Nephron progenitor cell (in vitro differentiated cells): ENCODE results near the gene ZMYM2.
A peak's percentile ranks its signal among the peaks of the same experiment; 100 is the strongest.

Experiments used
- DNase-seq: peaks from one replicate; pipeline ENCODE4 v3.0.0; 2021
- H3K27ac Mint-ChIP-seq: 2 replicates; pipeline ENCODE4 v1.8.0; 2021; ENCODE audit warnings: mild to moderate bottlenecking, moderate library complexity, mixed read lengths
- H3K27me3 Mint-ChIP-seq: 2 replicates; pipeline ENCODE4 v1.8.0; 2021; ENCODE audit warnings: mild to moderate bottlenecking, low read depth, mixed read lengths; ENCODE audit not compliant: poor library complexity
- H3K36me3 Mint-ChIP-seq: 2 replicates; pipeline ENCODE4 v1.8.0; 2021; ENCODE audit warnings: low read depth, mixed read lengths
- H3K4me1 Mint-ChIP-seq: 2 replicates; pipeline ENCODE4 v1.8.0; 2021; ENCODE audit warnings: mixed read lengths
- H3K4me3 Mint-ChIP-seq: 2 replicates; pipeline ENCODE4 v1.8.0; 2021; ENCODE audit warnings: mild to moderate bottlenecking, moderate library complexity, mixed read lengths
- H3K9me3 Mint-ChIP-seq: 2 replicates; pipeline ENCODE4 v1.8.0; 2021; ENCODE audit warnings: mild to moderate bottlenecking, moderate library complexity, mixed read lengths
- CTCF ChIP-seq: fragments of 200-600 bp; sonication (generic); IDR thresholded peaks from 2 replicates; pipeline ENCODE4 v1.5.0; 2021; ENCODE audit warnings: antibody characterized with exemption

ZMYM2 gene

GRCh38 chr13:20136781-20137703 lies 178.5 kb downstream of the ZMYM2 start:
- TF ChIP-seq CTCF: peak; percentile 18
- H3K27ac Mint-ChIP-seq: no peak overlapping the region
- H3K36me3 Mint-ChIP-seq: no peaks in the 10 kb centered on the region
- H3K9me3 Mint-ChIP-seq: no peaks in the 10 kb centered on the region
- peak; percentile 54 for DNase-seq
- H3K4me1 Mint-ChIP-seq: peaks cover 10% of the 10 kb centered on the region
- H3K4me3 Mint-ChIP-seq: peak overlapping the region; percentile 11
- peaks cover 53% of the 10 kb centered on the region for H3K27me3 Mint-ChIP-seq

GRCh38 chr13:20137875-20138274 lies 179.3 kb downstream of the ZMYM2 start:
- Mint-ChIP-seq H3K36me3 (no peaks in the 10 kb centered on the region), H3K4me1 (peaks cover 10% of the 10 kb centered on the region), H3K27ac (no peak overlapping the region), H3K9me3 (no peaks in the 10 kb centered on the region), H3K27me3 (peaks cover 53% of the 10 kb centered on the region), H3K4me3 (no peak overlapping the region)
- DNase-seq: no peak
- TF ChIP-seq CTCF: no peak

GRCh38 chr13:20140487-20140886 lies 182.0 kb downstream of the ZMYM2 start:
- H3K27me3 Mint-ChIP-seq: peaks cover 43% of the 10 kb centered on the region
- H3K4me1 Mint-ChIP-seq: peaks cover 10% of the 10 kb centered on the region
- no peak for DNase-seq
- no peaks in the 10 kb centered on the region for H3K36me3 Mint-ChIP-seq
- no peak overlapping the region for H3K27ac Mint-ChIP-seq
- no peaks in the 10 kb centered on the region for H3K9me3 Mint-ChIP-seq
- TF ChIP-seq CTCF: no peak
- H3K4me3 Mint-ChIP-seq: no peak overlapping the region
